ENCODE results near the gene MTHFR.

The MTHFR gene

DNA sequence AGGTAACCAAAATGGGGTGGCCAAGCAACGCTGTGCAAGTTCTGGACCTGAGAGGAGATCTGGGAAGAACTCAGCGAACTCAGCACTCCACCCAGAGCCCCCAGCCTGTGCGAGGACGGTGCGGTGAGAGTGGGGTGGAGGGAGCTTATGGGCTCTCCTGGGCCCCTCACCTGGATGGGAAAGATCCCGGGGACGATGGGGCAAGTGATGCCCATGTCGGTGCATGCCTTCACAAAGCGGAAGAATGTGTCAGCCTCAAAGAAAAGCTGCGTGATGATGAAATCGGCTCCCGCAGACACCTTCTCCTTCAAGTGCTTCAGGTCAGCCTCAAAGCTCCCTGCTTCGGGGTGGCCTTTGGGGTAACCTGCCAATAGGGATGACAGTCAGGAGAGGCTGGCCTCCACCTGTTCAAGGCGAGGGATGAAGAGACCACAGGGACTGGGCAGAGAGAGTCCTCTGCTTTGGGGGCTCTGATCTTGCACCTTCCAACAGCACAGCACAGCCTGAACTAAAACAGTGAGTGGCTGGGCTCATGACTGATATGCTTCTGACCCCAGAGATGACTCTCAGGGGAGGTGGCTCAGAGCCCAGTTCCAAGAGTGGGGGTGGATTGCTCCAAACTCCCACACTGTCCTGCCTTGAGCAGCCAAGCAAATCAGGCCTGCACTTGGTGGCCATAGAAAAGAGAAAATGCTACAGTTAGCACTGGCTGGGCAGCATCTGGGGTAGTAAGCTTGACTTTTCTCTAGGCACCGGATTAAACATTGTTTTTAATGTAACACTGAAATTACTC is 9.5 kb downstream of the MTHFR start:
- no peak for DNase-seq (ENCODE audit: low read depth)

- DNase-seq (ENCODE audit: low read depth) = no peak
Observed at GRCh38 chr1:11795238-11795890, 10.4 kb downstream of the MTHFR start.

- DNase-seq (ENCODE audit: low read depth) = no peak
Observed at GRCh38 chr1:11794446-11795237, 11.1 kb downstream of the MTHFR start.

- DNase-seq (ENCODE audit: low read depth) = no peak
Observed at GRCh38 chr1:11793819-11794218, 11.9 kb downstream of the MTHFR start.

- DNase-seq (ENCODE audit: low read depth) = no peak
Observed at GRCh38 chr1:11792106-11792505, 13.7 kb downstream of the MTHFR start.

DNA sequence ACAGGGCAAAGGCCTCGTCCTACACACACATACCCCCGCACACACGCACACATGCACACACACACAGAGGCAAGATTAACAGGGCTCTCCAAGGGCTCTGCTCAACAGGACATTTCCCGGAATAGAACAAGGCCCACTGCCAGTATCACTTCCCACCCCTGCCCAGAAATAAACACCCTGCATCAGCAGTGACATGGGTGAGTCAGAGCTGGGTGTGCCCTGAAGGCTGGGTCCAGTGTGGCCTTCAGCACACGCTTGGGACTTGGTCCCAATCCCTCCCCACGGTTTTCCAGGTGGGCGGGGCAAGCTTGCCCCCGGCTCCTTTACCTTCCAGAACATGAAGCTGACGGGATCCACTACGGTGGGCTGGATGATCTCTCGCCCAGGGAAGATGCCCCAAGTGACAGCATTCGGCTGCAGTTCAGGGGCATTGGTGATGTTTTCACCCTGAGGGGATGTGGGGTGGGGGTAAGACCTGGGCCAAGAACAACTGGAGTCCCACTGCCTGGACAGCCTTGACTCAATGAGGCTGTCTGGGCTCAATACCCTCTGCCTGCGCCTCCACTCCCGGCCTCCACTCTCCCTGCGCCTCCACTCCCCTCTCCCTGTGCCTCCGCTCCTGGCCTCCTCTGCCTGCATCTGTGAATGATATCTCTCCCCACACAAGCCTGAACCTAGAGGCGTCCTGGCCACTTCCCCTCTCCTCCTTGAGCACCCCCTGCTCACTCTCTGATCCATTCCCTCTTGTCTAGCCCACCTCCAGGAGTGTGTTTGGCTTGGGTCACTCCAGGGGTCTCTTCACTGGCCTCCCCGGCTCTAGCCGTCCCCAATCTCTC is 14.7 kb downstream of the MTHFR start:
- peak; percentile 89 for DNase-seq (ENCODE audit: low read depth)

- no peak for DNase-seq (ENCODE audit: low read depth)
Observed at GRCh38 chr1:11790101-11790879, 15.5 kb downstream of the MTHFR start.

- DNase-seq (ENCODE audit: low read depth) = no peak
Observed at GRCh38 chr1:11789126-11790067, 16.4 kb downstream of the MTHFR start.

DNA sequence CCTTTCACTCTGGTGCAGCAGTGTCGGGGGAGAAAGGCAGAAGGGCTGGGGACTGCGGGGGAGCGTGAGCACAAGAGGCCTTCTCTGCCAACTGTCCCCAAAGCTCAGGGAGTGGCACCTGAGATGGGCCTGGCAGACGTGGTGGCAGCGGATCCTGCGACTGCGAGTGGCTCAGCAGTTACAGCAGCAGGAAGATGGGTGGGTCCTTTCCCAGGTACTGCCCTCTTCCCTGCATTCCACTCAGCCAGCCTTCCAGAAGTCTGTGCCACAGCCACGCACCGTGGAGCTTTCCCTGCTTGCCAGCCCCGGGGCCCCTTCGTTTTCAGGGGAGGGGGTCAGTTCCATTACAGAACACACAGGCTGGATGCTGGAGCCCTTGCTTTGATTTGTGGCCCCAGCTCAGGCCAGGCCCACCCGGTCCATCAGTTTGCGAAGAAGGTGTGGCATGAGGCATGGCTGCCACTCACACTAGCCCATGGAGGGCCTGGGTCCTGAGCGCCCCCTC is 17.2 kb downstream of the MTHFR start:
- DNase-seq (ENCODE audit: low read depth) = no peak

DNA sequence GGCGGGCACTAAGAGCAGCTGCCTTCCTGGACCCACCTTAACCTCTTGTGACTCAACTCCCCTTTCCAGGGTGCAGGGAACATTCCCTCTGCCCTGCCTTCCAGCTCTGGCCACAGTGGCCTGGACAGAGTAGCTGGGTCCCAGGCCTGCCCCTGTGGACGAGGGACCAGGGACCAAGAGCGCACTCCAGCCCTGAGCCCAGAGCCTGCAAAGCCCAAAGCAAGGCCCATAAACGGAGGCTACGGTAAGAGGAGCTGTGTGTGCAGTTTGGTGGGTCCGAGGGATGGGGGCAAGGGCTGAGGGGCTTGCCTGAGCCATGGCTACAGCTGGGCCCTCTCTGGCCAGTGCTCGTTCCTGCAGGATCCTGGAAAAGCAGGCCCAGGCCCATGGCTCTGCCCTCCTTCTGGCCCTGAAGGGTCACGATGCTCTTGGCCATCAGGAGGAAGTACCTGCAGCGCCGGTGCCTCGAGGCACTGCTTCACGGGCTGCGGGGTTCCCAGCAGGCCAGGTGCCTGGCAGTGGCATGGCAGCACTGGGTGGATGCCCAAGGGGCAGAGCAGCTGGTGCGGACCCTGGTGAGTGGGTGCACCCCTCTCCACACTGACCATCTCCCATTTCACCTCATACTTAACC is 17.8 kb downstream of the MTHFR start:
- no peak for DNase-seq (ENCODE audit: low read depth)

DNA sequence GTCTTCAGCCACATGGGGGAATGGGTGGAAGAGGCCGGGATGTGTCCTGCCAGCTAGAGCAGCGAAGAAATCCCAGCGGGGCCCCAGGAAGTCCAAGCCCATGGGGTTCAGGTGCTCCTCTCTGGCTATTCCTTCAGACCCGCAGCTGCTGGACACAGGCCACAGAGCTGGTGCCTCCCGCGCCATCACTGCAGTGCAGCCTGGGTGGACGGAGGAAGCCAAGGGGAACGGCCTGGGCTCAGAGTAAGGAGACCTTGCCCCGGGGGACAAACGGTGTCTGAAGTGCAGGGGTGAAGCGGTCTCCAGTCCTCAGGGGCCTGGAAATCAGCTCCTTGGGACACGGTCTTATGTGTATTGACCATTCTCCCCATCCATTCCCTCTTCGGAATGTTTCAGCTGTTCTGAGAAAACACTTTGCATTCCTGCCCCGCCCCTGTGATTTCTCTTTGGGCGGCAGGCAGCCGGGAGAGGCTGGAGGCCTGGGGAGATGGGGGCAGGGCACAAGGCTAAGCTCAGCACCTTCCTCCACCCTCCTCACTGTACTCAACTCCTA is 18.4 kb downstream of the MTHFR start:
- DNase-seq (ENCODE audit: low read depth) = no peak

GRCh38 chr1:11786168-11786567 is 19.6 kb downstream of the MTHFR start:
- no peak for DNase-seq (ENCODE audit: low read depth)

DNA sequence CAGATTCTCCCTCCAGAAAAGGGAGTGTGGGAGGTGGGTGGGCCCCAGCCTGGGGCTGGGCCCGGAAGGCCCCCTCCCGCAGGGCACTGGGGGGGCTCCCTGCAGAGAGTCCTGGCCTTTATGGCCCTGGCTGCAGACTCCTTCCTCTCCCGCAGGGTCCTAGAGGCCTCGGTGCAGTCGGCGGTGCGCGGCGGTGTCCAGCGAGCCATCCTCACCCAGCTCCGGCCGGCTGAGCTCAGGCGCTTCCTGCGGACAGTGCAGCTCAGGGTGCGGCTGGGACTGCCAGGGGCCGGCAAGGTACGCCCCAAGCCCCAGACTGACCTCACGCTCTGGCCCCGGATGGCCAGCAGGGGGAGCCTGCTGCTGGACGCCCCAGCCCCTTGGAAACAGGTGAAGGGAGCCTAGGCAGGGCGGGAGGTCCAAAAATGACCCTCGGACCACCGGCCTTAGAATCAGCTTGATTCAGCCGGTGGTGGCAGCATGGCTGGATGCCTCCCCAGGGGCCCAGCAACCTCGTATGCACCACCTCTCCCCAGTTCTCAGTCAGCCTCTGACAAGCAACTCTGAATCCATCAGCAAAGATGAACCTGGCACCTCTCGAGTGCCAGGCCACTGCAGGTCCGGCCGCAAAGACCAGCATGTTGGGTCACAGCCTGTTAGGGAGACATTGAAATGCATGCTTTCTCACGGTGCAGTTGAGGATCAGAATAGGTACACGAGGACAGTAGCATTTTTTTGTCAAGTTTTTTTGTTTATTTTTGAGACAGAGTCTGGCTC is 20.6 kb downstream of the MTHFR start:
- no peak for DNase-seq (ENCODE audit: low read depth)

GRCh38 chr1:11784256-11784992 is 21.3 kb downstream of the MTHFR start:
- no peak for DNase-seq (ENCODE audit: low read depth)

GRCh38 chr1:11783556-11783955 is 22.2 kb downstream of the MTHFR start:
- no peak for DNase-seq (ENCODE audit: low read depth)

DNA sequence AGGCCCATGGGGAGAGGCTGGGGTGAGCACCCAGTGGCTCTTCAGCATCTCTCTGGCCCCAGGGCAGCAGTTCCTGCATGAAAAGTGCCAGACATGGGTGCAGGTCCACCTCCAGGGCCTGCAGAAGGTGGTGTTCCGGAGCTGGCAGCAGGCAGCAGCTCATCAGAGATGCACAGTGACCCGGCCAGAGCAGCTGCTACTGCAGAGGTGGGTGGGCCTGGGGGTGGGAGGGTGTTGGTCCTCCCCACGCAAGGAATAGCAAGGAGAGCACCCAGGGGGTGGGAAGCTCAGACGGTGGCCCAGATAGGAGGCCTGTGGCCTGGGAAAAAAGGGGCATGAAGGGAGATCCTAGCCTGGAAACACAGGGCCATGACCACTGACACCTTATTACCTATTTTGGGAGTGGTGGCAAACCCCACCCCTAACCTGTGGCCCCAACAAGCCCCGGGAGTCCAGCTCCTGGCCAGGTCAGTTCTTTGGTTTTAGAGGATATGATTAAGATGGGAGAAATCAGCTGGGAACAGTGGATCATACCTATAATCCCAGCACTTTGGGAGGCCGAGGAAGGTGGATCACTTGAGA is 23.5 kb downstream of the MTHFR start:
- no peak for DNase-seq (ENCODE audit: low read depth)

DNA sequence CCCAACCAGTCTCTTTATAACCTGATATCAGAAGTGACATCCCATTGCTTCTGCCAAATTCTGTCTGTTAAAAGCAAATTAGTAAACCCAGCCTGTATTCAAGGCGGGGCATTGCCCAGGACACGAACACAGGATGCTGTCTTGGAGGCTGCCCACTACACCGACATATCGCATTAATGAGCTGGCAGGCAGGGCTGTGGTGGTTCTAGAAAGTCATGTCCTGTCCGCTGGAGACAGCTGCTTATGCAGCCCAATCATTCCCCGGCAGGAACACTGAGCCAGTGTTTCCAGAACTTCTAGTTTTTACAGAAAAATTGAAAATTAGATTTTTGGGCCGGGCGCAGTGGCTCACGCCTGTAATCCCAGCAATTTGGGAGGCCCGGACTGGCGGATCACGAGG is 24.5 kb downstream of the MTHFR start:
- DNase-seq (ENCODE audit: low read depth) = no peak

Data from GM04503 (cell line).